HT-29 (cell line): ENCODE results near the gene CNOT8. TPM values are rescaled to one million over a fixed set of nuclear protein-coding genes. Genes with fewer than 3 reads are reported as not detected.
A peak's percentile ranks its signal among the peaks of the same experiment; 100 is the strongest.
"Not testable (repeated sequence)": the region's sequence is repeated elsewhere in the genome, so short reads cannot be mapped to it uniquely, and the experiment has no call there.

Source experiments
- DNase-seq: peaks from one replicate; pipeline ENCODE4 v3.0.0-alpha.2; 2015; ENCODE audit warnings: low spot score
- total RNA-seq: library from RNA; depleted of rRNA; stranded (reverse); fragments of >200 nt; shearing (Covaris generic); gene quantifications from 2 replicates; pipeline ENCODE4 v1.2.3, GENCODE V29; 2014; rRNA removed

Gene CNOT8
- 40.7 and 42.9 TPM in 2 replicates for total RNA-seq

GRCh38 chr5:154858297-154858971 is at the start of gene CNOT8:
CNOT8 (plus strand) TSS chr5:154858627; CDS start chr5:154863279, 4,652 bp downstream.
- DNase-seq: peak; percentile 98

GRCh38 chr5:154811239-154811638 is 47.2 kb upstream of the CNOT8 start:
- no peak for DNase-seq

- DNase-seq: peak; percentile 80
These were observed 46.6 kb upstream of the CNOT8 start for GRCh38 chr5:154811653-154812465.

- DNase-seq: no peak
These were observed 45.3 kb upstream of the CNOT8 start for GRCh38 chr5:154813158-154813557.

- DNase-seq: no peak
These were observed 44.7 kb upstream of the CNOT8 start for GRCh38 chr5:154813736-154814135.

- DNase-seq: no peak
These were observed 43.4 kb upstream of the CNOT8 start for GRCh38 chr5:154815025-154815424.

GRCh38 chr5:154815684-154816247 is 42.7 kb upstream of the CNOT8 start:
- DNase-seq: no peak

- no peak for DNase-seq
These were observed 41.4 kb upstream of the CNOT8 start for GRCh38 chr5:154816891-154817492.

GRCh38 chr5:154817815-154818214 is 40.6 kb upstream of the CNOT8 start:
- no peak for DNase-seq

GRCh38 chr5:154818471-154819116 is 39.8 kb upstream of the CNOT8 start:
- no peak for DNase-seq

GRCh38 chr5:154819546-154819945 is 38.9 kb upstream of the CNOT8 start:
- DNase-seq: no peak

GRCh38 chr5:154820383-154820782 is 38.0 kb upstream of the CNOT8 start:
- DNase-seq: no peak

GRCh38 chr5:154822896-154823295 is 35.5 kb upstream of the CNOT8 start:
- not testable (repeated sequence) for DNase-seq

GRCh38 chr5:154823605-154824004 is 34.8 kb upstream of the CNOT8 start:
- no peak for DNase-seq

- no peak for DNase-seq
These were observed 34.4 kb upstream of the CNOT8 start for GRCh38 chr5:154824070-154824469.

- DNase-seq: peak; percentile 81
These were observed 29.2 kb upstream of the CNOT8 start for GRCh38 chr5:154829181-154829588.

GRCh38 chr5:154829589-154830218 is 28.7 kb upstream of the CNOT8 start:
- DNase-seq: peak; percentile 93

- DNase-seq: no peak
These were observed 28.2 kb upstream of the CNOT8 start for GRCh38 chr5:154830219-154830595.

GRCh38 chr5:154830596-154830995 is 27.8 kb upstream of the CNOT8 start:
- no peak for DNase-seq

- DNase-seq: no peak
These were observed 27.0 kb upstream of the CNOT8 start for GRCh38 chr5:154831451-154831850.

GRCh38 chr5:154832804-154833203 is 25.6 kb upstream of the CNOT8 start:
- not testable (repeated sequence) for DNase-seq
